Left renal pelvis (tissue), 4 donors: ENCODE data around the gene PCNX1. TPM values are rescaled to one million over a fixed set of nuclear protein-coding genes. Genes with fewer than 3 reads are reported as not detected.
"Not testable (repeated sequence)": the region's sequence is repeated elsewhere in the genome, so short reads cannot be mapped to it uniquely, and the experiment has no call there.

ENCODE experiments used
- DNase-seq, 4 donors: peaks; one replicate each; pipeline ENCODE4 v3.0.0-alpha.2; 2013; ENCODE audit warnings: low read depth in 4 of 4, low spot score in 3 of 4
- polyA plus RNA-seq, 4 donors: library from polyadenylated mRNA; unstranded; fragments of 120-200 nt; gene quantifications; one replicate each; pipeline ENCODE4 v1.2.1, GENCODE V29; 2013; ENCODE audit not compliant: insufficient read length in 4 of 4

PCNX1 gene
- 10 to 100 TPM; 28.9 to 55.7 (median 42.6) TPM for polyA plus RNA-seq

- DNase-seq, result peak; percentile 71 to 82 (median 78)
Measured at GRCh38 chr14:70907176-70907995, at the start of gene PCNX1. Gene PCNX1, plus strand, starts transcription at chr14:70907459. Its CDS starts 392 bp downstream, at chr14:70907851.

DNA sequence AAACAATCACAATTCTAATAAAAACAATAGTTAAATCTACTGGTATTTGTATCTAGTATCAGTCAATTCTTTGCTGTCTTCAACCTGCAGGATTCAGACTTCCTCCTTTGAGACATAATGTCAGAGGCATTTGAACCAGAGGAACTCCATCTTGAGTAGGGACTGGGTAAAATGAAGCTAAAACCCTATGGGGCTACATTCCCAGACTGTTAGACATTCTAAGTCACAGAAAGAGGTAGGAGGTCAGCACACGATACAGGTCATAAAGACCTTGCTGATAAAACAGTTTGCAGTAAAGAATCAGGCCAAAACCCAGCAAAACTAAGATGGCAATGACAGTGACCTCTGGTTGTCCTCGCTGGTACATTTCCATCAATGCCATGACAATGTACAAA lies 49.8 kb upstream of the PCNX1 start:
- DNase-seq, result no peak

DNA sequence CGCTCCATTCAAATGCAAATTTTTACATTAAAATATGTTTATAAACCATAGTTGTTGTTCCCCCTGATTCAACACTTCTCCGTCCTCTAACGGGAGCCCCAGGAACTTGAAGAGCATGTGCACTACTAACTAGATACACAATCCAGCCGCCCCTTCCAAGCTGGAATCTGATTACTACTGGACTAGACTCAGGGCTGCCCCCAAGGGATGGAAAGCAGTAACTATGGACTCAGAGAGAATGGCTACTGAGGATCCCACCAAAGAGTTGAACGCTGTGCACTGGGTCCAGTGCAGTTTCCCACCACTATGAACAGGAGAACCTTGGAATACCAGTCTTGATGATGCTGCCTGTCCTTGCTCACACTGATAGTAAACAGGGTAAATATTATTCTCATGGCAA lies 48.6 kb upstream of the PCNX1 start:
- no peak for DNase-seq

DNA sequence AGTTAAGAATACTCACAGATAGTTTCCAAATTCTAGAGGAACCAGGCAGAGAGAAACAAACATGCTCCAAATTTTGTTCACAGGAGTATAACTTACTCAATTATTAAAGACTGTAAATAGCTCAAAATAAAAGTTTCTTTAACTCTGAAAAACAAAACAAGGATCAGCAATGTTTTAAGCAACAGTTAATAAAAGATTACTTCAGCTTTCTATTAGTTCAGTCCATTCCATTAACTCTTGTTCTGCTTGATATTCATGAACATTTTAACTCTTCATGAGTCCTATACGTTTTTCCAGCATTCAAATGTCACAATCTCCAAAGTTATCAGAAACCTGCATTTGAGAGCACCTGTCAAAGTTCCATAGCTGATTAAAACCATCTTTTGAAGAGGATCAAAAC lies 40.3 kb upstream of the PCNX1 start:
- not testable (repeated sequence) for DNase-seq

DNA sequence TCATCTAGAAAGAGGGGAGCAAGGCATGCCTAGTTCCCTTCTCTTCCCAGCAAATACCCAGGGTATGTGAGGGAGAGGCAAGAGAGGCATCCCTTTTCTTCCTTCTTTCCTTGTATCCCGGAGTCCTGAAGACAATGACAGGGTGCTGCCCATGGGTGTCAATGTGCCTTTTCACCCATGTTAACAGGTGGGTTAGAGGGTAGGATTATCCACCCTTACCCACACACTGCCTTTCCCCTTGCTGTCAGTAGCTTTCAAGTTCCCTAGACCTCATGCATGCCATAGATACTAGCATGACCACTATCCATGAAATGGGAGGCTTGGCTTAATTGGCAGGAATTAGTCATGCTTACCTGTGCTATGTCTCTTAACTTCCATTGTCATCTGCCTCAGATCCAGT lies 36.3 kb upstream of the PCNX1 start:
- no peak for DNase-seq

DNA sequence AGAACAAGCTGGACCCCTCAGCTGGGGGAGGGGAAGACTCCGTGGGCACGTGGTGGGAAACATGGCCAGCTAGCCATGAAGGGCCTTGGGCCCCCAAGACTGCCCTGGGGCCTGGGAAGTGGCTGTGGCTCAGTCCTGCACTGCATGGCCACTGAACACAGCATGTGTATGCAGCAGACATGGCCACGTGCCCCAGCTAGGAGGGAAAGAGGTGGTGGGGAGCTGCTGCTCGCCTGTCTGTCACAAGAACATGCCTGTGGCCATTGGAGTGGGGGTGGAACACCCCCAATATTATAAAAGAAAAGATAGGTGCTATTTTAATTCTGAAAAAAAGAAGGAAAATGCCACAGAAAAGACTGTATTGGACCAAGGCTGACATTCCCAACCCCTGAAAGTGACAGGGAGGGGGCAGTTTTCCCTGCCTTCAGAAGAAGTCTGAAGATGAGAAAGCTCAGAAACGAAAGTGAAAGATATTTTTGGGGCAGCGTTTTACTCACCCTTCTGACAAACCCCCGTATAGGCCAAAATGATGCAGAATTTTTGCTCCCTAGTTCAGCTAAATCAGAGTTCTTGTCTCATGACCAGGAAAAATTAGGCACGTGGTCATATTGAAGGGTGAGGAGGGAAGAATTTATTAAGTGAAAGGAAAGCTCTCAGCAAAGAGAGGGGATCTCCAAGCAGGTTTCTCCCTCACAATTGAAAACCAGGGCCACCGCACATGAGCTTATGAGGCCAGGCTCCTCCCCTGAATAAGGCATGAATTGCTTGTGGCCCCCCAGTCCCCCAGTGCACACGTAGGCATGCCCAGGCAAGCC lies 35.2 kb upstream of the PCNX1 start:
- no peak for DNase-seq

DNA sequence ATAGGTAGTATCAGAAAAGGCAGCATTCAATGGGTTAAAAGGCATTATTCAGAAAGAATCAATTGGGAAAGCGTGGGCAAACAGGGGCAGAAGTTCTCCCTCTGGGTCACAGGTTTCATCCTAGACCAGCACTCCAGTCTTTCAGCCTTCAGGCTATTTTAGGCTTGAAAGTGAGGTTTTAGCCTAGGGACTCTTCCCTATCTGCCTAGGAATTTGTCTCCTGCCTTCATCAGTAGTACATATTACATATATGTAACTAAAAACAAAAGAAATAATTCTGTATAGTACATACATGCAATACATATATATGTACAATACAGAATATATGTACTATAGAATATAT lies 34.6 kb upstream of the PCNX1 start:
- DNase-seq, result no peak

DNA sequence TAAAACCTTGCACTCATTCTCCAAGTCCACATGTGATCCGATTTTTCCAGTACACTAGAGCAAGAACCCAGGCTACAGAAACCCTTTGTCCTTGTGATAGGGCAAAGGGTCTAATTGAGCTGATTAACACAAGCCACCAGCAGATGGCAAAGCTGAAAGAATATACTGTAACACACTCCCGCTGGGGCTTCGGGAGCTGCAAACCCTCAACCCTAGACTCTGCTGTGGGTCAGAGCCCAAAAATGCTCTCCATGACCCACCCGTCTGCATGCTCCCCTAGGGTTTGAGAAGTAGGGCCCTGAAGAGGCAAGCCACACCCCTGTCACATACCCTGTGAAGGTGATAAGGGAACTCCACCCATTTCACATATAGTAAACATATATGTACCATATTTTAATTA lies 33.6 kb upstream of the PCNX1 start:
- DNase-seq, result no peak

- DNase-seq, result not testable (repeated sequence)
Measured at GRCh38 chr14:70875811-70876460, 31.3 kb upstream of the PCNX1 start.

DNA sequence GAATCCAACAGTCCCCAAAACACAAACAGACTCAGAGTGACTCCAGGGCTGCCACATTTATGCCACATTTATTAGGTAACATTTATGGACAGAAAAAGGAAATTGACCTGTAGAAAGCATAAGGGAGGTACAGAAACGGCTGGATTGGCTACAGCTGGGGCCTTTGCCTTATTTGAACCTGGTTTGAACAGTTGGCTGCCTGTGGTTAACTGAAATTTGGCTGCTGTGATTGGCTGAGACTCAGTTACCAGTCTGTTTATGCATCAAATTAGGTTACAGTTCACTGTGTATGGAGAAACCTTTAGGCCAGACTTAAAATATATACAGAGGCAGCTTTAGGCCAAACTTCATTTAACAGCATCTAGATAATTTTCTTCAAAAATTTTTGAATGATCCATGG lies 27.8 kb upstream of the PCNX1 start:
- DNase-seq, result no peak

- not testable (repeated sequence) for DNase-seq
Measured at GRCh38 chr14:70880888-70881287, 26.4 kb upstream of the PCNX1 start.

DNA sequence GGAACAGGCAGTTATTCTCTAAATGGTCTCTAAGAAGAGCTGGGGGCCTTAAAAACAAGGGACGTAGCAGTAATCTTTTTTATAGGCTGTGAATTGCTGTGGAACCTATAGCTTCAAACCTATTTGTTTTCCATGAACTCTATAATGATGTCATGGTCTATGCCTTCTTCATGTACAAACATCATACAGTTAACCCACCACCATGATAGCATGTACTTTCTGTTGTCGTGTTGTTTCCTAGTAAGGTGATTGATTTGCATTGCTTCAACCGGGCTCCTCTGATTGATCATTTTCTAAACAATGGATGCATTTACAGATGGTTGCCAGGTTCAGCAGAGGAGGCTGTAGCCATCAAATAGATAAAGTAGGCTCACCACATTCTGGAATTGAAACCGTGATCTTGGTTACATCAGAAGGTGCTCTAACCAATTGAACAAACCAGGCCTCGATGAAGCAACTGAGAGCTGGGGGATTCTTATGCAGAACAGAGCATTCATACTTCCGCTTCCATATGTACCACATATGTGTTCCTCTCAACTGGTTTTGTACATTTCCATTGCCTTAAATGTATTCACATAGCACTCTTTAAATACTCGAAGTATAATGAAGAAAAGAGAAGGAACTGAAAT lies 25.6 kb upstream of the PCNX1 start:
- DNase-seq, result no peak

DNA sequence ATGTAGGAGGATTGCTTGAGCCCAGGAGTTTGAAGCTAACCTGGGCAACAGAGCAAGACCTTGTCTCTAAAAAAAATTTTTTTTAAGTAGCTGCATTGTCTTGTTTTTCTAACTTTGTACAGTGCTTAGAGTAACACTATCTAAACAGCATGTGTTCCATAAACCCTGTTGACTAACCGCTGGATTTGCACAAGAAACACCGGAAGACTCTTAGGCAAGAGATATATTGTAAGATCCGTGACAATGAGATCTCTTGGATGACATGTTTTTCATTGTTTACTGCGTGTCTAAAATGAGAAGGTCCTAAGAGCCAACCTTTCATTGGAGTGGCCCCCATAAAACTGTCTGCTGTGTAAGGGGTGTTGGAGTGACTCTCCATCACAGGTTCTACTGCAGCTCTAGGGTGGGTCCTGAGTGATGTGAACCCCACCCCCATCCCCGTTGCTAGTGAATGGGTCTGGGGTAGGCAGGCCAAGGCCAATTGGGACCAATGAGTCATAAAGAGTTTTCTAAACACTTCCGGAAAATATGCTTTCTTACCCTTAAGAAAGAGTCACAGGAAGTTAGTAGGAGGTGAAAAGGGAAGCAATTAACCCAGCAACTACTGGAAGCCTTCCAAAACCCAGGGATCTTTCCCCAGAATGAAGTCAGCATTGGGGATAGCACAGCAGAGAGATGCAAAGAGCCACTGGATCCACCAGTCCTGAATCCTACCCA lies 24.3 kb upstream of the PCNX1 start:
- DNase-seq, result no peak

DNA sequence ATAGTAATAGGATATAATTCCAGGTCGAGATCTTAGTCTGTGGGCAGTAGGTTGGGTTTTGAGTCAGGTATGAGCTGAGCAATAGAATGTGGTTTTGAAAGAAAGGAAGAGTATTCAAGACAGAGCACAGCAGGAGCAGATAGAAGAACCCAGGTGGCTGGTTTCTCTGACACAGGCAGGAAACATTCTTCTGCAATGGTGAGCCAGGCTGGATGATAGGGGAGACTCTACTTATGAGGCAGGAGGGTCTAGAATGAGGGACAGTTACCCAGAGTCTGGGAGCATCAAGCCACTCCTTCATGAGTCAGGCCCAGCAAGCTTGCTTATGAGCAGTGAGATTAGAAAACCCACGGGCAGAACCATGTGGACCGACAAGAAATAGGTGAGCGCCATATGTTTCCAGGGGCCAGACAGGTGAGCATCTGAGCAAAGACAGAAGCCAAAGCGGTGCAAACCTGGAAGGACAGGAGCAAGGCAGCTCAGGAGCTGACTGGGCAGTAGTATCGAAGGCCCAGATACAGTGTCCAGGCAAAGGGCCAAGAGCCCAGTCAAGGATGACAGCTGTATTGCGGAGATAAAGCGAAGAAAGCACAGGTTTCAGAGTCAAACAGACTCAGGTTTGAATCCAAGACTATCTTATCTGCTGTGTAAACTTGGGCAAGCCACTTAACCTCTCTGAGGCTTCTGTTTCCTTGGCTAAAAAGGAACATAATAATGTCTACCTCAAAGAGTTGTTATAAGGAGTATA lies 22.5 kb upstream of the PCNX1 start:
- no peak for DNase-seq

- DNase-seq, result no peak
Measured at GRCh38 chr14:70885343-70886022, 21.8 kb upstream of the PCNX1 start.

GRCh38 chr14:70886421-70887206 lies 20.6 kb upstream of the PCNX1 start:
- no peak for DNase-seq

- DNase-seq, result no peak
Measured at GRCh38 chr14:70887207-70887681, 20.0 kb upstream of the PCNX1 start.
